ENCODE measurements around the gene SP6. TPM values are rescaled to one million over a fixed set of nuclear protein-coding genes. Genes with fewer than 3 reads are reported as not detected.

SP6 gene
- total RNA-seq, 1 experiment from 2014 or later = 3.1 TPM

- Histone ChIP-seq H3K4me3 (ENCODE audit: low read length) (peak overlapping the region; percentile 74), H3K4me1 (ENCODE audit: insufficient read depth, low read length) (peaks cover 25% of the 10 kb centered on the region), H3F3A (ENCODE audit: low read length, unreplicated experiment) (no peaks in the 10 kb centered on the region), H3K4me2 (ENCODE audit: low read length) (peak overlapping the region; percentile 86), H3K36me3 (ENCODE audit: low read depth, low read length) (peaks cover 28% of the 10 kb centered on the region; the same call in 1 of the 2 replicates), H3K9me2 (replicated peaks; ENCODE audit: low read length) (no peaks in the 10 kb centered on the region), H3K9me3 (ENCODE audit: low read length) (no peaks in the 10 kb centered on the region), H2AFZ (ENCODE audit: low read length) (peak overlapping the region; percentile 63), H4K20me1 (ENCODE audit: low read length) (no peaks in the 10 kb centered on the region), H3K79me2 (ENCODE audit: low read length) (peaks cover 14% of the 10 kb centered on the region), H3K9ac (ENCODE audit: low read length) (peak overlapping the region; percentile 66), H3K27ac (ENCODE audit: low read length) (peak overlapping the region; percentile 52), H3K27me3 (ENCODE audit: low read length) (no peaks in the 10 kb centered on the region)
- ATAC-seq (peak; percentile 11), DNase-seq (no peak)
- intact Hi-C loops (cut with micrococcal nuclease) = loop anchor here (1.0 kb wide), 2 partner anchors 10 to 11 kb away; partner anchors contain the start of genes LRRC46 and MRPL10
- POLR2A ChIA-PET (ENCODE audit: unreplicated experiment) = no interaction called here
- TF ChIP-seq EZH2 (IDR thresholded peaks at IDR 0.05; ENCODE audit: low read length, unreplicated experiment) = no peak
- no peak for TF ChIP-seq EZH2phosphoT487 (IDR thresholded peaks at IDR 0.05; ENCODE audit: borderline replicate concordance, low read length)
- TF ChIP-seq CTCF (conservative IDR thresholded peaks at IDR 0.05; ENCODE audit: low read depth, low read length) = no peak
- TSS peak; percentile 32 for BruUV-seq (replicated peaks)
- CTCF ChIA-PET = interaction anchor here (0.5 to 1.0 kb wide), 2 partner anchors 69 to 190 kb away, joined by 3 read pairs; no protein-coding TSS in a partner anchor
Measured at GRCh38 chr17:47821031-47821423, 29.9 kb downstream of the SP6 start.

- CTCF ChIA-PET = no interaction called here
- peak; percentile 39 for ATAC-seq
Measured at GRCh38 chr17:47820033-47820789, 30.8 kb downstream of the SP6 start.

More at GRCh38 chr17:47820033-47820789, 30.8 kb downstream of the SP6 start:
- Histone ChIP-seq H3K4me1 (ENCODE audit: insufficient read depth, low read length) (peaks cover 25% of the 10 kb centered on the region), H3K36me3 (ENCODE audit: low read depth, low read length) (peaks cover 23% of the 10 kb centered on the region; the same call in 1 of the 2 replicates), H3K9me2 (replicated peaks; ENCODE audit: low read length) (no peaks in the 10 kb centered on the region), H3K27ac (ENCODE audit: low read length) (peak overlapping the region; percentile 52), H3K27me3 (ENCODE audit: low read length) (no peaks in the 10 kb centered on the region), H3K9ac (ENCODE audit: low read length) (peak overlapping the region; percentile 66), H3K79me2 (ENCODE audit: low read length) (peaks cover 14% of the 10 kb centered on the region), H3K4me2 (ENCODE audit: low read length) (peak overlapping the region; percentile 86), H4K20me1 (ENCODE audit: low read length) (no peaks in the 10 kb centered on the region), H3K9me3 (ENCODE audit: low read length) (no peaks in the 10 kb centered on the region), H2AFZ (ENCODE audit: low read length) (no peak overlapping the region), H3F3A (ENCODE audit: low read length, unreplicated experiment) (no peaks in the 10 kb centered on the region), H3K4me3 (ENCODE audit: low read length) (peak overlapping the region; percentile 74)
- DNase-seq = peak; percentile 64
- POLR2A ChIA-PET (ENCODE audit: unreplicated experiment) = no interaction called here
- no TSS peak for BruUV-seq (replicated peaks)
- intact Hi-C loops (cut with micrococcal nuclease) = no loop called here
- TF ChIP-seq EZH2phosphoT487 (IDR thresholded peaks at IDR 0.05; ENCODE audit: borderline replicate concordance, low read length) (no peak), CTCF (conservative IDR thresholded peaks at IDR 0.05; ENCODE audit: low read depth, low read length) (no peak), EZH2 (IDR thresholded peaks at IDR 0.05; ENCODE audit: low read length, unreplicated experiment) (no peak)

Measured in PC-3 (cell line).